GM21717 (cell line): ENCODE data around the gene CALML5.
"Not testable (repeated sequence)": the region's sequence is repeated elsewhere in the genome, so short reads cannot be mapped to it uniquely, and the experiment has no call there.

Source experiments
- ATAC-seq: cut with Tn5 transposase; IDR thresholded peaks from one replicate; pipeline ENCODE4 v1.9.1; 2021; ENCODE audit warnings: mild to moderate bottlenecking, moderate library complexity; ENCODE audit not compliant: unreplicated experiment

The CALML5 gene

GRCh38 chr10:5485948-5486852 lies 13.2 kb downstream of the CALML5 start:
- ATAC-seq = no peak

- ATAC-seq = no peak
These were observed 14.1 kb downstream of the CALML5 start for GRCh38 chr10:5485290-5485689.

GRCh38 chr10:5484205-5484604 lies 15.2 kb downstream of the CALML5 start:
- ATAC-seq = no peak

GRCh38 chr10:5482016-5482415 lies 17.4 kb downstream of the CALML5 start:
- no peak for ATAC-seq

GRCh38 chr10:5481121-5481520 lies 18.2 kb downstream of the CALML5 start:
- no peak for ATAC-seq

GRCh38 chr10:5480162-5480941 lies 19.0 kb downstream of the CALML5 start:
- ATAC-seq = no peak

GRCh38 chr10:5479481-5480161 lies 19.7 kb downstream of the CALML5 start:
- ATAC-seq = no peak

GRCh38 chr10:5478694-5479305 lies 20.6 kb downstream of the CALML5 start:
- ATAC-seq = no peak

- no peak for ATAC-seq
These were observed 21.2 kb downstream of the CALML5 start for GRCh38 chr10:5477948-5478693.

- no peak for ATAC-seq
These were observed 22.3 kb downstream of the CALML5 start for GRCh38 chr10:5476918-5477525.

- not testable (repeated sequence) for ATAC-seq
These were observed 23.2 kb downstream of the CALML5 start for GRCh38 chr10:5475974-5476807.

- ATAC-seq = not testable (repeated sequence)
These were observed 24.3 kb downstream of the CALML5 start for GRCh38 chr10:5475088-5475487.

- not testable (repeated sequence) for ATAC-seq
These were observed 24.7 kb downstream of the CALML5 start for GRCh38 chr10:5474642-5475041.

- ATAC-seq = no peak
These were observed 29.2 kb downstream of the CALML5 start for GRCh38 chr10:5470062-5470751.

- ATAC-seq = no peak
These were observed 29.9 kb downstream of the CALML5 start for GRCh38 chr10:5469353-5470061.

- ATAC-seq = no peak
These were observed 30.9 kb downstream of the CALML5 start for GRCh38 chr10:5468262-5469106.
